Osteoblast (primary cell): ENCODE results near the gene SHISAL1. TPM values are rescaled to one million over a fixed set of nuclear protein-coding genes. Genes with fewer than 3 reads are reported as not detected.

Experiments used
- DNase-seq: peaks from one replicate; pipeline ENCODE4 v3.0.0; 2011; ENCODE audit warnings: low spot score, mixed read lengths; ENCODE audit not compliant: insufficient read length; ENCODE audit errors: missing footprints
- H2AFZ ChIP-seq: 2 replicates; pipeline ENCODE4 v1.6.0; 2011; ENCODE audit warnings: mild to moderate bottlenecking, low read length
- H3K27ac ChIP-seq: 2 replicates; pipeline ENCODE4 v1.5.1; 2011; ENCODE audit warnings: mild to moderate bottlenecking, low read depth, low read length, moderate library complexity
- H3K27me3 ChIP-seq: 2 replicates; pipeline ENCODE4 v1.6.0; 2012; ENCODE audit warnings: mild to moderate bottlenecking, control low read depth, inconsistent platforms, low read length, moderate library complexity; ENCODE audit not compliant: insufficient read depth
- H3K36me3 ChIP-seq: 2 replicates; pipeline ENCODE4 v1.5.1; 2011; ENCODE audit warnings: mild to moderate bottlenecking, low read length, control low read depth, moderate library complexity; ENCODE audit not compliant: insufficient read depth
- H3K4me1 ChIP-seq: 2 replicates; pipeline ENCODE4 v1.5.1; 2011; ENCODE audit warnings: mild to moderate bottlenecking, low read length, control low read depth, moderate library complexity; ENCODE audit not compliant: insufficient read depth
- H3K4me2 ChIP-seq: 2 replicates; pipeline ENCODE4 v1.6.0; 2011; ENCODE audit warnings: mild to moderate bottlenecking, low read length; ENCODE audit not compliant: insufficient read depth
- H3K4me3 ChIP-seq: fragments of 200-600 bp; sonication (generic); 3 replicates; pipeline ENCODE4 v1.5.1; 2012; ENCODE audit warnings: mild to moderate bottlenecking, low read length, inconsistent platforms; ENCODE audit not compliant: insufficient read depth
- H3K79me2 ChIP-seq: 2 replicates; pipeline ENCODE4 v1.6.0; 2012; ENCODE audit warnings: mild to moderate bottlenecking, low read length, control low read depth, inconsistent platforms; ENCODE audit not compliant: insufficient read depth
- H3K9me3 ChIP-seq: 2 replicates; pipeline ENCODE4 v1.5.1; 2011; ENCODE audit warnings: low read depth, low read length, control low read depth
- H4K20me1 ChIP-seq: 2 replicates; pipeline ENCODE4 v1.6.0; 2012; ENCODE audit warnings: mild to moderate bottlenecking, low read length, control low read depth; ENCODE audit not compliant: insufficient read depth
- CTCF ChIP-seq: IDR thresholded peaks from 2 replicates; pipeline ENCODE4 v1.5.1; 2011; ENCODE audit warnings: mild to moderate bottlenecking, low read depth, low read length, moderate library complexity; ENCODE audit errors: extremely low read depth
- total RNA-seq: library from RNA; depleted of rRNA; stranded (reverse); fragments of >200 nt; gene quantifications from 2 replicates; pipeline ENCODE4 v1.2.3, GENCODE V29; 2012

Gene SHISAL1
- total RNA-seq, 1 donor, result 52.5 TPM

DNA sequence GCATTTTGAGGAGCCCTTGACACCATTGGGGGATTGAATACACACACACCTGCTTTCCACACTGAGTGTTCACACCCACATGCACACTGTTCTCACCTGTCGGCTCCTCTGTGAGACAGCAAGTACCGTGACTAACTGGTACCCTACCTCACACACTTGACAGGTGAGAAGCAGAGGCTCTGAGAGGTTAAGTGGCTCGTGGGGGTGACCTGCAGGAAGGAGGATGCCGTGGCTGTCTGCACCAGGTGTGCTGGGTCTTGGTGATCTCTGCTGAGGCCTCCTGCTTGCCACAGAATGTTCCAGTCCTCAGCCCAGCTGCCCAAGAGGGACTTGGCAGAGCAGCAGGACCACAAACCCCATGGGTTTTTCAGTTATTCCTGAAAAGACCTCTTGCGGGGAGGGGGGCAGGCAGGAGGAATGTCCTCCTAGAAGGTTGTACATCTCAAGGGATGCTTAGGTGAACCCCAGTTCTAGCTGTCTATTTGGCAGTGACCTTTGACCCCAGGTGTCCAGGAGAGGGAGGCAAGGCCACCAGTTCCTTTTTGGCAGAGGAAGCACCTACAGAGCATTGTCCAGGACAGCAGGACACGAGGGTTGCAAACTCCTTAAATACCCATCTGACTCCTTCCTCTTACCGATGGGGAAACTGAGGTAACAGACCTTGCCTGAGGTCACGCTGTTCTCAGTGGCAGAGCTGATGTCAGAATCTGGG, 66.0 kb downstream of the SHISAL1 start:
- Histone ChIP-seq H3K27ac (no peak overlapping the region), H3K79me2 (no peaks in the 10 kb centered on the region), H3K9me3 (peaks cover 5% of the 10 kb centered on the region), H3K27me3 (no peaks in the 10 kb centered on the region), H3K4me3 (no peak overlapping the region), H3K4me1 (no peaks in the 10 kb centered on the region), H2AFZ (no peak overlapping the region), H3K4me2 (no peak overlapping the region), H3K36me3 (peaks cover 10% of the 10 kb centered on the region), H4K20me1 (no peaks in the 10 kb centered on the region)
- TF ChIP-seq CTCF, result no peak
- DNase-seq, result no peak

DNA sequence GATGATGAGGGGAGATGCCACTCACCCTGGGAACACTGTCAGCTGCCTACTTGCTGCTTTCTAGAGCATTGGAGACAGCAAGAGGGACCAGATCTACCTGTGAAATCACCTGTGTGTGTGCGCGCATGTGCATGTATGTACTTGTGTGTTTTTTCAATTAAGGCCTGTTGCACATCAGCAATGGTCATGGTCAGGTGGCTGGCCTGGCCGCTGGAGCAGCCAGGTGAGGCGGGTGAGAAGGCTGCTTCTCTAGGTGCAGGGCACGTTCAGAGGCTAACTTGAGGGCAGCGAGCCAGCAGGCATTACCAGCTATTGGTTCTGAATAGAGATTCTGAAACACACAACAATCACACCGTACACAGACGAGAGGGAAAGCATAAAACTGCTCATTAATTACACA, 66.9 kb downstream of the SHISAL1 start:
- no peaks in the 10 kb centered on the region for H4K20me1 ChIP-seq
- no peaks in the 10 kb centered on the region for H3K27me3 ChIP-seq
- no peak for DNase-seq
- no peak overlapping the region for H3K27ac ChIP-seq
- no peaks in the 10 kb centered on the region for H3K79me2 ChIP-seq
- peaks cover 10% of the 10 kb centered on the region for H3K36me3 ChIP-seq
- peaks cover 5% of the 10 kb centered on the region for H3K9me3 ChIP-seq
- H3K4me1 ChIP-seq, result no peaks in the 10 kb centered on the region
- no peak for TF ChIP-seq CTCF
- no peak overlapping the region for H3K4me2 ChIP-seq
- no peak overlapping the region for H3K4me3 ChIP-seq
- no peak overlapping the region for H2AFZ ChIP-seq

DNA sequence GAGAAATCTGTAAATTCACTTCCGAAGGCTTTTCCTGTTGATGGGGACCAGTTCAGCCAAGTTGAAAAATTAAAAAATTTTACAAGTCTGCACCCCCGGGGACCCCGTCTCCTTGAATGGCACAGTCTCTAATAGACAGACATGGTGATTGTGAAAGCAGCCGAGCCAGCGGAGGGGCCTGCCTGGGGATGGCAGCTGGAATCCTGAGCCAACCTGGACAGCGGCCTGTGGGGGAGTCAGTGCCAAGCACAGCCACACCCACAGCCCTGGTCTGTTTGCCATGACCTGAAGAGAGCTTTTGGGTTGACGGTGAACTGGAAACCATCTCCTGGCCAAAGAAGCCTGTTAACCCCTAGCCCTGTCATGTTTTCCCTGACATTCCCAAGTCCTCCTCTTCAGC, 67.3 kb downstream of the SHISAL1 start:
- peaks cover 10% of the 10 kb centered on the region for H3K36me3 ChIP-seq
- no peaks in the 10 kb centered on the region for H3K27me3 ChIP-seq
- no peak for DNase-seq
- H3K4me2 ChIP-seq, result no peak overlapping the region
- H3K79me2 ChIP-seq, result no peaks in the 10 kb centered on the region
- no peak overlapping the region for H3K27ac ChIP-seq
- H2AFZ ChIP-seq, result no peak overlapping the region
- no peaks in the 10 kb centered on the region for H3K4me1 ChIP-seq
- TF ChIP-seq CTCF, result no peak
- no peak overlapping the region for H3K4me3 ChIP-seq
- no peaks in the 10 kb centered on the region for H4K20me1 ChIP-seq
- H3K9me3 ChIP-seq, result peaks cover 5% of the 10 kb centered on the region

DNA sequence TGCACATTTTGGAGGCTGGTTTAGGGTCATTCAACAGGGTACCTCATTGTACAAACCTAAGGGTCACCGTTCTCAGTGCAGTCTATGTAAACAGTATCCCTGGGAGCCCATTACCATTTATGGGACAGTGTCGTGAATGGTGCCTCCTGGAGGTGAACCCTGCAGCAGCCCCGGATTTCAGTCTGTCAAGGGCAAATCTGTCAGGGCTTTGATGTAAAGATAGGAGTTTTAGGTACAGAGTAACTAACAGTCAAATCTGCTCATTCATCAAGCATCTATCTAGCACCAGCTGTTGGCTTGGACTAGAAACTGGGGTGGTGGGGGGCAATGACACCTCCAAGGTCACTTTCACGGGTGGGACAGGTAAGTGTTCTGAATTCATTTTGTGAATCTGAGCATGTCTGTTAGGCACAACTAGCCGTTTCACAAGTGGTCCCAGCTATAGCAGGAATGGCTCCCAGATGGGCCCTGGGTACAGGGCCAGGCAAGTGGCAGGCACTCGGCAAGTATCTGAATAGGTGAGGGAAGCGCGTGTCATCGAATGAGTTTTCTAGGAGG, 68.4 kb downstream of the SHISAL1 start:
- no peak for TF ChIP-seq CTCF
- H4K20me1 ChIP-seq, result no peaks in the 10 kb centered on the region
- H3K27me3 ChIP-seq, result no peaks in the 10 kb centered on the region
- peaks cover 10% of the 10 kb centered on the region for H3K36me3 ChIP-seq
- no peaks in the 10 kb centered on the region for H3K4me1 ChIP-seq
- no peak for DNase-seq
- H2AFZ ChIP-seq, result no peak overlapping the region
- no peaks in the 10 kb centered on the region for H3K9me3 ChIP-seq
- H3K79me2 ChIP-seq, result no peaks in the 10 kb centered on the region
- H3K4me3 ChIP-seq, result no peak overlapping the region
- no peak overlapping the region for H3K4me2 ChIP-seq
- H3K27ac ChIP-seq, result no peak overlapping the region
